ENCODE results near the gene E2F1.

Gene E2F1

DNA sequence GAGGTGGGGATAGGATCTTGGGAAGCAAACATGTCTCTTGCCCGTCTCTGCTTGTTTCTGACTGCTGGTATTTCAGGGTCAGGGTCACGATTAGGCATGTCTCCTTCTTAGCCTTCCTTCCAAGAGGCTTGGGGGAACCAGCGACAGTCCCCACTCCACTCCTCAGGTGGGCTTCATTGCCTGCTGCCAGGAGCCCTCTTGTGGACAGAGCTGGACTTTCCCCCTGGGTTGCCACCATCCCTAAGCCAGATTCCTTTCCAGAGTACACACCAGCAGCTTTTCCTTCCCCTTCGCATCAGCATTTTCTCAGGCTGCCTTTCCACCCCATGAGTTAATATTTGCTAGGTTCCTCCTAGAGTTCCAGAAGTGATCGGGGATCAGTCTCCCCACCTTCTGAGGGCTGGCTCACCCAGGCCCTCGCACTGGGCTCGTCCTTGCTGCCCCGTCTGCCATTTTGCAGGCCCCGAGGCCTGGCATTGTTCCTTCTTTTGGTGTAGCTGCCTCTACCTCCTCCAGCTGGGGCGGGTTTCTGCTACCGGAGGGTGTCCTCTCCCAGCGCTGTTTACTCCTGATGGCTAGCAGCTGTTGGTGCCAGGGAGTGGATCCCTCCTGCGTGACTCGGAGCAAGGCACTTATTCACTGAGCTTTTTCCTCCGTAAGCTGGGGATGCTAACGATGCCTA is 32.8 kb downstream of the E2F1 start:
- H4K20me1 ChIP-seq (ENCODE audit: insufficient read depth, low read length), result no peaks in the 10 kb centered on the region
- H2AFZ ChIP-seq (ENCODE audit: low read length), result no peak overlapping the region
- H3K9me2 ChIP-seq (replicated peaks; ENCODE audit: insufficient read depth, low read length), result no peaks in the 10 kb centered on the region
- peaks cover 11% of the 10 kb centered on the region for H3K4me1 ChIP-seq (ENCODE audit: low read length)
- H3K36me3 ChIP-seq (replicated peaks; ENCODE audit: insufficient read depth, low read length), result no peaks in the 10 kb centered on the region
- H3K27ac ChIP-seq (ENCODE audit: low read length), result no peak overlapping the region
- no peak for DNase-seq
- H3K4me3 ChIP-seq (ENCODE audit: low read length), result no peak overlapping the region
- no peaks in the 10 kb centered on the region for H3K9me3 ChIP-seq (replicated peaks; ENCODE audit: insufficient read depth, low read length)
- H3K27me3 ChIP-seq (replicated peaks; ENCODE audit: insufficient read depth, low read length), result no peaks in the 10 kb centered on the region
- no peak overlapping the region for H3K4me2 ChIP-seq (ENCODE audit: low read depth, low read length)
- TF ChIP-seq EZH2 (optimal IDR thresholded peaks at IDR 0.05; ENCODE audit: low read depth, low read length), result no peak
- TF ChIP-seq EZH2phosphoT487 (IDR thresholded peaks at IDR 0.05; ENCODE audit: low read length), result no peak
- peak; percentile 74 for TF ChIP-seq CTCF (IDR thresholded peaks at IDR 0.05; ENCODE audit: low read length)
- no peak overlapping the region for H3K9ac ChIP-seq (ENCODE audit: low read length)
- H3F3A ChIP-seq (ENCODE audit: insufficient read depth, low read length), result peaks cover 7% of the 10 kb centered on the region; the same call in 1 of the 2 replicates
- H3K79me2 ChIP-seq (ENCODE audit: low read length), result no peaks in the 10 kb centered on the region

- no peaks in the 10 kb centered on the region for H3K9me3 ChIP-seq (replicated peaks; ENCODE audit: insufficient read depth, low read length)
- H2AFZ ChIP-seq (ENCODE audit: low read length), result no peak overlapping the region
- no peak overlapping the region for H3K9ac ChIP-seq (ENCODE audit: low read length)
- no peaks in the 10 kb centered on the region for H3K36me3 ChIP-seq (replicated peaks; ENCODE audit: insufficient read depth, low read length)
- no peak for DNase-seq
- H3K4me2 ChIP-seq (ENCODE audit: low read depth, low read length), result no peak overlapping the region
- no peaks in the 10 kb centered on the region for H3K9me2 ChIP-seq (replicated peaks; ENCODE audit: insufficient read depth, low read length)
- peaks cover 28% of the 10 kb centered on the region for H3K4me1 ChIP-seq (ENCODE audit: low read length)
- H3K27me3 ChIP-seq (replicated peaks; ENCODE audit: insufficient read depth, low read length), result no peaks in the 10 kb centered on the region
- TF ChIP-seq CTCF (IDR thresholded peaks at IDR 0.05; ENCODE audit: low read length) (no peak), EZH2phosphoT487 (IDR thresholded peaks at IDR 0.05; ENCODE audit: low read length) (no peak), EZH2 (optimal IDR thresholded peaks at IDR 0.05; ENCODE audit: low read depth, low read length) (no peak)
- H3K4me3 ChIP-seq (ENCODE audit: low read length), result no peak overlapping the region
- peaks cover 24% of the 10 kb centered on the region for H3F3A ChIP-seq (ENCODE audit: insufficient read depth, low read length)
- no peaks in the 10 kb centered on the region for H4K20me1 ChIP-seq (ENCODE audit: insufficient read depth, low read length)
- no peaks in the 10 kb centered on the region for H3K79me2 ChIP-seq (ENCODE audit: low read length)
- H3K27ac ChIP-seq (ENCODE audit: low read length), result no peak overlapping the region
Observed at GRCh38 chr20:33651562-33652048, 34.6 kb downstream of the E2F1 start.

DNA sequence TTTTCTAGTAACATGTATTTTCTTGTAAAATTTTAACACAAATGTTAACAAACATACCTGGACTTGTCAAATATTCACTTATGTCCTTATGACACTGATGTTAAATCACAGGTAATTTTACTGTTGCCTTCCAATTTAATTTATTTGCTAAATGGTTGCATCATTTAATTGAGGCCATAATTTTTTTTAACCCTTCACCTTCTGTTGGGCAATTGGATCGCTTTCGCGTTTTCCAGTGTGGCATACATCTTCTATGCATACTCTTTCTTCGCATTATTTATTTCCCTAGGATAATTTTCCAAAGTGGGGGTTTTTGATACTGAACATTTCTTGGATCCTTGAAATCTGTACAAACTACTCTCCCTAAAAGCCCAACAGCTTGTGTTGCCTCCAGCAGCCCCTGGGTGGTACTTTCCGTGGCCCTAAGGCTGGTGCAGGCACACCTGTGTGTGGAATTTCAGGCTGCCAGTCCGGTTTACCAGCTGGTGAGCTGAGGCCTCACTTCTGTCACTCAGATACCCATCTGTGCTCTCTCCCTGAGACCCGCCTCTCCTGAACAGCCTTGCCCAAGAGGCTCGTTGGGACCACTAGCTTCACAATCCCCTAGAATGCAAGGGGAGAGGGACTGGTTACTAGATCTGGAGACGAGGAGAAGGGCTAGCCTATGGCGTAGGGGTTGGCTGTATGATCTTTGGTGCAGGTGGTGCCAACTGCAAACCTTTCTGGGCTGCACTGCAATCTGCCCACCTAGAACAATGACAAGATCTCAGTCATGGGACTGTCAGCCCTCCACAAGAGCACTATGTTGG is 35.2 kb downstream of the E2F1 start:
- no peak for TF ChIP-seq EZH2 (optimal IDR thresholded peaks at IDR 0.05; ENCODE audit: low read depth, low read length)
- TF ChIP-seq EZH2phosphoT487 (IDR thresholded peaks at IDR 0.05; ENCODE audit: low read length), result no peak
- TF ChIP-seq CTCF (IDR thresholded peaks at IDR 0.05; ENCODE audit: low read length), result no peak
- no peak overlapping the region for H3K4me3 ChIP-seq (ENCODE audit: low read length)
- peaks cover 28% of the 10 kb centered on the region for H3K4me1 ChIP-seq (ENCODE audit: low read length)
- H3K9me2 ChIP-seq (replicated peaks; ENCODE audit: insufficient read depth, low read length), result no peaks in the 10 kb centered on the region
- H4K20me1 ChIP-seq (ENCODE audit: insufficient read depth, low read length), result no peaks in the 10 kb centered on the region
- no peak overlapping the region for H2AFZ ChIP-seq (ENCODE audit: low read length)
- no peaks in the 10 kb centered on the region for H3K79me2 ChIP-seq (ENCODE audit: low read length)
- no peaks in the 10 kb centered on the region for H3K9me3 ChIP-seq (replicated peaks; ENCODE audit: insufficient read depth, low read length)
- H3F3A ChIP-seq (ENCODE audit: insufficient read depth, low read length), result peaks cover 24% of the 10 kb centered on the region
- H3K27me3 ChIP-seq (replicated peaks; ENCODE audit: insufficient read depth, low read length), result no peaks in the 10 kb centered on the region
- no peak overlapping the region for H3K27ac ChIP-seq (ENCODE audit: low read length)
- DNase-seq, result no peak
- no peak overlapping the region for H3K4me2 ChIP-seq (ENCODE audit: low read depth, low read length)
- H3K36me3 ChIP-seq (replicated peaks; ENCODE audit: insufficient read depth, low read length), result no peaks in the 10 kb centered on the region
- no peak overlapping the region for H3K9ac ChIP-seq (ENCODE audit: low read length)
